WTC11 (cell line): ENCODE results near the gene HMGB4. TPM values are rescaled to one million over a fixed set of nuclear protein-coding genes. Genes with fewer than 3 reads are reported as not detected.

Experiments
- ATAC-seq: fragments of 200-7000 bp; cut with Tn5 transposase; 2 replicates; pipeline ENCODE4 v1.10.0; 2021; ENCODE audit warnings: mild to moderate bottlenecking, moderate library complexity
- CTCF ChIA-PET: fragments of 300-600 bp; sonication (Branson Sonifier 250); formaldehyde crosslinking; loops from one replicate; lab custom pipeline; 2021; ENCODE audit warnings: antibody characterized with exemption; lab: Charles Lee
- POLR2A ChIA-PET: fragments of 350-600 bp; sonication (Branson Sonifier 250); formaldehyde crosslinking; loops from one replicate; lab custom pipeline; 2021; ENCODE audit warnings: antibody characterized with exemption; lab: Charles Lee
- DNase-seq: peaks from one replicate; pipeline ENCODE4 v3.0.0; 2021; ENCODE audit warnings: low spot score
- H3K27ac Mint-ChIP-seq: 2 replicates; pipeline ENCODE4 v1.8.0; 2021; ENCODE audit warnings: mixed read lengths
- H3K27me3 Mint-ChIP-seq: 2 replicates; pipeline ENCODE4 v1.8.0; 2021; ENCODE audit warnings: low read depth, mild to moderate bottlenecking, moderate library complexity, mixed read lengths
- H3K36me3 Mint-ChIP-seq: 2 replicates; pipeline ENCODE4 v1.8.0; 2021; ENCODE audit warnings: mixed read lengths
- H3K4me1 Mint-ChIP-seq: 2 replicates; pipeline ENCODE4 v1.8.0; 2022; ENCODE audit warnings: mixed read lengths
- H3K4me3 Mint-ChIP-seq: 2 replicates; pipeline ENCODE4 v1.8.0; 2021; ENCODE audit warnings: mild to moderate bottlenecking, moderate library complexity, mixed read lengths
- H3K9me3 Mint-ChIP-seq: 2 replicates; pipeline ENCODE4 v1.8.0; 2021; ENCODE audit warnings: mixed read lengths
- AFF4 ChIP-seq: sonication (generic); formaldehyde crosslinking; IDR thresholded peaks from 2 replicates; pipeline ENCODE4 v1.8.1; 2023; ENCODE audit warnings: mild to moderate bottlenecking, missing genetic modification reagents, borderline replicate concordance
- CDX4 ChIP-seq: fragments of 250-450 bp; sonication (Bioruptor Pico); IDR thresholded peaks from 2 replicates; pipeline ENCODE4 v1.9.0; 2021; ENCODE audit warnings: moderate library complexity, mild to moderate bottlenecking, inconsistent platforms, borderline replicate concordance
- CREM ChIP-seq: sonication (generic); formaldehyde crosslinking; IDR thresholded peaks from 2 replicates; pipeline ENCODE4 v1.8.1; 2022; ENCODE audit warnings: mild to moderate bottlenecking, missing genetic modification reagents, moderate library complexity
- E2F5 ChIP-seq: sonication (generic); formaldehyde crosslinking; IDR thresholded peaks from 2 replicates; pipeline ENCODE4 v1.8.1; 2022; ENCODE audit warnings: mild to moderate bottlenecking, moderate library complexity, missing genetic modification reagents
- ELF4 ChIP-seq: sonication (generic); formaldehyde crosslinking; IDR thresholded peaks from 2 replicates; pipeline ENCODE4 v1.8.1; 2022; ENCODE audit warnings: low read depth, mild to moderate bottlenecking, moderate library complexity, missing genetic modification reagents
- ETV6 ChIP-seq: sonication (generic); formaldehyde crosslinking; IDR thresholded peaks from 2 replicates; pipeline ENCODE4 v1.8.1; 2022; ENCODE audit warnings: mild to moderate bottlenecking, missing genetic modification reagents
- FOXK1 ChIP-seq: sonication (generic); formaldehyde crosslinking; IDR thresholded peaks from 2 replicates; pipeline ENCODE4 v1.8.0; 2022; ENCODE audit warnings: mild to moderate bottlenecking, moderate library complexity, missing genetic modification reagents
- FOXP4 ChIP-seq: sonication (generic); formaldehyde crosslinking; IDR thresholded peaks from 2 replicates; pipeline ENCODE4 v1.8.0; 2022; ENCODE audit warnings: mild to moderate bottlenecking, missing genetic modification reagents
- GTF2I ChIP-seq: fragments of 250-450 bp; sonication (Bioruptor Pico); conservative IDR thresholded peaks from 2 replicates; pipeline ENCODE4 v1.4.0; 2021; ENCODE audit warnings: mild to moderate bottlenecking
- HMGXB4 ChIP-seq: sonication (generic); formaldehyde crosslinking; IDR thresholded peaks from 2 replicates; pipeline ENCODE4 v1.8.1; 2023; ENCODE audit warnings: mild to moderate bottlenecking, moderate library complexity, missing genetic modification reagents
- JAZF1 ChIP-seq: fragments of 250-450 bp; sonication (Bioruptor Pico); IDR thresholded peaks from 2 replicates; pipeline ENCODE4 v1.9.0; 2021; ENCODE audit warnings: moderate library complexity, mild to moderate bottlenecking, inconsistent platforms
- MLX ChIP-seq: sonication (generic); formaldehyde crosslinking; IDR thresholded peaks from 2 replicates; pipeline ENCODE4 v1.8.1; 2023; ENCODE audit warnings: mild to moderate bottlenecking, missing genetic modification reagents, moderate library complexity
- PREB ChIP-seq: sonication (generic); formaldehyde crosslinking; IDR thresholded peaks from 2 replicates; pipeline ENCODE4 v1.8.1; 2022; ENCODE audit warnings: mild to moderate bottlenecking, missing genetic modification reagents, moderate library complexity, borderline replicate concordance
- SOX15 ChIP-seq: fragments of 250-450 bp; sonication (Bioruptor Pico); IDR thresholded peaks from 2 replicates; pipeline ENCODE4 v1.9.0; 2021; ENCODE audit warnings: mild to moderate bottlenecking
- SP1 ChIP-seq: sonication (generic); formaldehyde crosslinking; conservative IDR thresholded peaks from 2 replicates; pipeline ENCODE4 v1.8.1; 2022; ENCODE audit warnings: missing genetic modification reagents
- TEAD1 ChIP-seq: sonication (generic); formaldehyde crosslinking; IDR thresholded peaks from 2 replicates; pipeline ENCODE4 v1.8.0; 2022; ENCODE audit warnings: mild to moderate bottlenecking, missing genetic modification reagents
- TEAD4 ChIP-seq: sonication (generic); formaldehyde crosslinking; IDR thresholded peaks from 2 replicates; pipeline ENCODE4 v1.8.0; 2022; ENCODE audit warnings: mild to moderate bottlenecking, missing genetic modification reagents
- TP53 ChIP-seq: sonication (generic); formaldehyde crosslinking; IDR thresholded peaks from 2 replicates; pipeline ENCODE4 v1.8.1; 2023; ENCODE audit warnings: mild to moderate bottlenecking, missing genetic modification reagents
- ZMAT4 ChIP-seq: fragments of 250-450 bp; sonication (Bioruptor Pico); IDR thresholded peaks from 2 replicates; pipeline ENCODE4 v1.9.0; 2021; ENCODE audit warnings: mild to moderate bottlenecking
- ZNF512 ChIP-seq: sonication (generic); formaldehyde crosslinking; IDR thresholded peaks from 2 replicates; pipeline ENCODE4 v1.8.1; 2022; ENCODE audit warnings: missing genetic modification reagents, borderline replicate concordance
- total RNA-seq: library from RNA; stranded (reverse); gene quantifications from 3 replicates; pipeline ENCODE4 v1.2.3, GENCODE V29; 2021

The HMGB4 gene
- total RNA-seq, 1 experiment from 2014 or later, result not detected

- peaks cover 13% of the 10 kb centered on the region for H3K36me3 Mint-ChIP-seq
- H3K4me3 Mint-ChIP-seq, result no peak overlapping the region
- POLR2A ChIA-PET, result no interaction called here
- DNase-seq, result no peak
- ATAC-seq, result no peak
- TF ChIP-seq FOXP4 (CRISPR knock-in tag) (no peak), ELF4 (CRISPR knock-in tag) (no peak)
- TF ChIP-seq, all 79 proteins: peak for 0
- H3K27ac Mint-ChIP-seq, result no peak overlapping the region
- peaks cover 7% of the 10 kb centered on the region for H3K9me3 Mint-ChIP-seq
- CTCF ChIA-PET, result no interaction called here
- no peaks in the 10 kb centered on the region for H3K4me1 Mint-ChIP-seq
- no peaks in the 10 kb centered on the region for H3K27me3 Mint-ChIP-seq
Measured at GRCh38 chr1:33822396-33822795, 41.5 kb upstream of the HMGB4 start.

- POLR2A ChIA-PET, result no interaction called here
- no peak overlapping the region for H3K27ac Mint-ChIP-seq
- no peak for DNase-seq
- no peaks in the 10 kb centered on the region for H3K27me3 Mint-ChIP-seq
- H3K9me3 Mint-ChIP-seq, result peaks cover 16% of the 10 kb centered on the region
- H3K4me3 Mint-ChIP-seq, result no peak overlapping the region
- TF ChIP-seq SP1 (no peak), PREB (no peak), GTF2I (CRISPR knock-in tag) (no peak), MLX (CRISPR knock-in tag) (no peak), TP53 (no peak), JAZF1 (CRISPR knock-in tag) (no peak), ETV6 (CRISPR knock-in tag) (no peak), HMGXB4 (CRISPR knock-in tag) (no peak), E2F5 (CRISPR knock-in tag) (no peak), CREM (CRISPR knock-in tag) (no peak), CDX4 (CRISPR knock-in tag) (no peak), TEAD4 (CRISPR knock-in tag) (no peak)
- TF ChIP-seq, all 79 proteins: peak for 0
- CTCF ChIA-PET, result no interaction called here
- Mint-ChIP-seq H3K36me3 (peaks cover 19% of the 10 kb centered on the region), H3K4me1 (no peaks in the 10 kb centered on the region)
- no peak for ATAC-seq
Measured at GRCh38 chr1:33823401-33823800, 40.5 kb upstream of the HMGB4 start.

- CTCF ChIA-PET, result no interaction called here
- peaks cover 2% of the 10 kb centered on the region for H3K27me3 Mint-ChIP-seq
- ATAC-seq (no peak), DNase-seq (no peak)
- peaks cover 23% of the 10 kb centered on the region for H3K36me3 Mint-ChIP-seq
- peaks cover 19% of the 10 kb centered on the region for H3K9me3 Mint-ChIP-seq
- POLR2A ChIA-PET, result no interaction called here
- H3K4me1 Mint-ChIP-seq, result no peaks in the 10 kb centered on the region
- no peak overlapping the region for H3K4me3 Mint-ChIP-seq
- no peak overlapping the region for H3K27ac Mint-ChIP-seq
- TF ChIP-seq TEAD1 (CRISPR knock-in tag) (no peak), ZNF512 (CRISPR knock-in tag) (no peak), SOX15 (CRISPR knock-in tag) (no peak), FOXK1 (CRISPR knock-in tag) (no peak), JAZF1 (CRISPR knock-in tag) (no peak), ZMAT4 (no peak), ETV6 (CRISPR knock-in tag) (no peak), AFF4 (no peak)
Measured at GRCh38 chr1:33823830-33824229, 40.0 kb upstream of the HMGB4 start.
